Measurements from ENCODE around the gene DDX49. TPM values are rescaled to one million over a fixed set of nuclear protein-coding genes. Genes with fewer than 3 reads are reported as not detected.

The DDX49 gene
- total RNA-seq, 1 experiment from 2014 or later, result 68.8 TPM

DNA sequence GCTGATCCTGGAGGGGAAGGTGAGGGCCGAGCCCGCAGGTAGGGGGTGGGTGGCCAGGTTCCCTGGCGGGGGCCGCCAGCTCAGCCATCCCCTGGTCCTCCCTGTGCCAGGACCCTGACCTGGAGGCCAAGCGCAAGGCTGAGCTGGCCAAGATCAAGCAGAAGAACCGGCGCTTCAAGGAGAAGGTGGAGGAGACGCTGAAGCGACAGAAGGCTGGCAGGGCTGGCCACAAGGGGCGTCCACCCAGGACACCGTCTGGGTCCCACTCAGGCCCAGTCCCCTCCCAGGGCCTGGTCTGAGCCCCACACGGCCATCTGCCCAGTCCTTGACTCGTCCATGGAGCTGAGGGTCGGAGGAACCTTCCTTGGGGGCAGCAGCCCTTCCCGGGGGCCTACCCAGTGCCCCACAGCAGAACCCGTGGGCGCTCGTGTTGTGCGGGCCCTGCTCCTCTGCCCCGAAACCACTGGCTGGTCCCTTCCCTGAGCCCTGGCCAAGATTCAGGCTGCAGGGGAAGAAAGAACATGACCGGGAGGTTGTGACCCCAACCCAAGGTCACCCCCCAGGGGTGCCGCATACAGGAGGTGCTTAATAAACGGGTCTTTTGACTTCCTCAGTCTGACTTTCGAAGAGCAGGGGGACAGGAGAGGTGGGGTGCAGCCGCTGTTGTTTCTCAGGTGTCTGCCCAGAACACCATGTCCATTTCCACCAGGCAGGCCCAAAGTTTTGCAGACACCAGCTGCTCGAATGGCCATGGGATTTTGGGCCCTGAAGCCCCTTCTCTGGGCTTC, 8.7 kb downstream of the DDX49 start:
- DNase-seq (ENCODE audit: low spot score), result no peak
- CTCF ChIA-PET, result no interaction called here
- POLR2A ChIA-PET (ENCODE audit: low non-redundant PET), result interaction anchor here (0.6 kb wide), 1 partner anchor 598 kb away, joined by 11 read pairs; no protein-coding TSS in a partner anchor
- H3K9me3 ChIP-seq (ENCODE audit: low read depth, low read length, poor library complexity, severe bottlenecking), result no peaks in the 10 kb centered on the region
- H3K4me3 ChIP-seq (ENCODE audit: low read depth, low read length, poor library complexity, severe bottlenecking), result no peak overlapping the region
- BruUV-seq (replicated peaks), result TSS peak; percentile 65
- H3K27ac ChIP-seq (ENCODE audit: low read depth, low read length, poor library complexity, severe bottlenecking), result no peak overlapping the region
- intact Hi-C loops (cut with micrococcal nuclease; ENCODE audit: unreplicated experiment), result no loop called here
- H3K36me3 ChIP-seq (ENCODE audit: insufficient read depth, low read length, poor library complexity, severe bottlenecking), result peaks cover 28% of the 10 kb centered on the region
- H3K4me1 ChIP-seq (ENCODE audit: insufficient read depth, low read length, poor library complexity, severe bottlenecking), result no peaks in the 10 kb centered on the region
- TF ChIP-seq, protein P1, sequence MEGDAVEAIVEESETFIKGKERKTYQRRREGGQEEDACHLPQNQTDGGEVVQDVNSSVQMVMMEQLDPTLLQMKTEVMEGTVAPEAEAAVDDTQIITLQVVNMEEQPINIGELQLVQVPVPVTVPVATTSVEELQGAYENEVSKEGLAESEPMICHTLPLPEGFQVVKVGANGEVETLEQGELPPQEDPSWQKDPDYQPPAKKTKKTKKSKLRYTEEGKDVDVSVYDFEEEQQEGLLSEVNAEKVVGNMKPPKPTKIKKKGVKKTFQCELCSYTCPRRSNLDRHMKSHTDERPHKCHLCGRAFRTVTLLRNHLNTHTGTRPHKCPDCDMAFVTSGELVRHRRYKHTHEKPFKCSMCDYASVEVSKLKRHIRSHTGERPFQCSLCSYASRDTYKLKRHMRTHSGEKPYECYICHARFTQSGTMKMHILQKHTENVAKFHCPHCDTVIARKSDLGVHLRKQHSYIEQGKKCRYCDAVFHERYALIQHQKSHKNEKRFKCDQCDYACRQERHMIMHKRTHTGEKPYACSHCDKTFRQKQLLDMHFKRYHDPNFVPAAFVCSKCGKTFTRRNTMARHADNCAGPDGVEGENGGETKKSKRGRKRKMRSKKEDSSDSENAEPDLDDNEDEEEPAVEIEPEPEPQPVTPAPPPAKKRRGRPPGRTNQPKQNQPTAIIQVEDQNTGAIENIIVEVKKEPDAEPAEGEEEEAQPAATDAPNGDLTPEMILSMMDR (conservative IDR thresholded peaks at IDR 0.05; ENCODE audit: low read depth, low read length), result no peak
- TF ChIP-seq EZH2 (IDR thresholded peaks at IDR 0.05; ENCODE audit: borderline replicate concordance, low read depth, low read length, poor library complexity, severe bottlenecking), result no peak
- H3K27me3 ChIP-seq (replicated peaks; ENCODE audit: insufficient read depth, low read depth, low read length, poor library complexity), result no peaks in the 10 kb centered on the region

GRCh38 chr19:18929311-18929710, 9.8 kb downstream of the DDX49 start:
- Histone ChIP-seq H3K4me1 (ENCODE audit: insufficient read depth, low read length, poor library complexity, severe bottlenecking) (no peaks in the 10 kb centered on the region), H3K4me3 (ENCODE audit: low read depth, low read length, poor library complexity, severe bottlenecking) (no peak overlapping the region), H3K36me3 (ENCODE audit: insufficient read depth, low read length, poor library complexity, severe bottlenecking) (peaks cover 27% of the 10 kb centered on the region), H3K27ac (ENCODE audit: low read depth, low read length, poor library complexity, severe bottlenecking) (no peak overlapping the region), H3K27me3 (replicated peaks; ENCODE audit: insufficient read depth, low read depth, low read length, poor library complexity) (no peaks in the 10 kb centered on the region), H3K9me3 (ENCODE audit: low read depth, low read length, poor library complexity, severe bottlenecking) (no peaks in the 10 kb centered on the region)
- intact Hi-C loops (cut with micrococcal nuclease; ENCODE audit: unreplicated experiment), result no loop called here
- BruUV-seq (replicated peaks), result no TSS peak
- ChIA-PET CTCF (interaction anchor here (0.7 kb wide), 1 partner anchor 66 kb away, joined by 6 read pairs; no protein-coding TSS in a partner anchor), POLR2A (ENCODE audit: low non-redundant PET) (no interaction called here)
- TF ChIP-seq, protein P1 (conservative IDR thresholded peaks at IDR 0.05; ENCODE audit: low read depth, low read length), result no peak
- TF ChIP-seq EZH2 (IDR thresholded peaks at IDR 0.05; ENCODE audit: borderline replicate concordance, low read depth, low read length, poor library complexity, severe bottlenecking), result no peak
- DNase-seq (ENCODE audit: low spot score), result no peak

- TF ChIP-seq EZH2 (IDR thresholded peaks at IDR 0.05; ENCODE audit: borderline replicate concordance, low read depth, low read length, poor library complexity, severe bottlenecking), result no peak
- TF ChIP-seq, protein P1 (conservative IDR thresholded peaks at IDR 0.05; ENCODE audit: low read depth, low read length), result no peak
- no peaks in the 10 kb centered on the region for H3K4me1 ChIP-seq (ENCODE audit: insufficient read depth, low read length, poor library complexity, severe bottlenecking)
- CTCF ChIA-PET, result no interaction called here
- H3K27me3 ChIP-seq (replicated peaks; ENCODE audit: insufficient read depth, low read depth, low read length, poor library complexity), result no peaks in the 10 kb centered on the region
- H3K36me3 ChIP-seq (ENCODE audit: insufficient read depth, low read length, poor library complexity, severe bottlenecking), result peaks cover 15% of the 10 kb centered on the region
- intact Hi-C loops (cut with micrococcal nuclease; ENCODE audit: unreplicated experiment), result no loop called here
- no peaks in the 10 kb centered on the region for H3K9me3 ChIP-seq (ENCODE audit: low read depth, low read length, poor library complexity, severe bottlenecking)
- no peak for DNase-seq (ENCODE audit: low spot score)
- H3K27ac ChIP-seq (ENCODE audit: low read depth, low read length, poor library complexity, severe bottlenecking), result no peak overlapping the region
- no peak overlapping the region for H3K4me3 ChIP-seq (ENCODE audit: low read depth, low read length, poor library complexity, severe bottlenecking)
- BruUV-seq (replicated peaks), result no TSS peak
- POLR2A ChIA-PET (ENCODE audit: low non-redundant PET), result interaction anchor here (0.5 kb wide), 1 partner anchor 652 kb away, joined by 3 read pairs; no protein-coding TSS in a partner anchor
Measured at GRCh38 chr19:18931316-18932162, 12.0 kb downstream of the DDX49 start.
